Measurements from ENCODE around the gene KRTAP3-2. TPM values are rescaled to one million over a fixed set of nuclear protein-coding genes. Genes with fewer than 3 reads are reported as not detected.
A peak's percentile ranks its signal among the peaks of the same experiment; 100 is the strongest.

The KRTAP3-2 gene
- total RNA-seq, 1 experiment from 2014 or later: not detected

- no peak overlapping the region for H2AFZ ChIP-seq
- no peaks in the 10 kb centered on the region for H3K79me2 ChIP-seq (ENCODE audit: low read depth)
- intact Hi-C loops (cut with micrococcal nuclease; ENCODE audit: unreplicated experiment): no loop called here
- no peaks in the 10 kb centered on the region for H3K9me2 ChIP-seq (ENCODE audit: insufficient read depth)
- TF ChIP-seq EZH2 (IDR thresholded peaks at IDR 0.05; ENCODE audit: low read depth) (no peak), CTCF (conservative IDR thresholded peaks at IDR 0.05) (no peak)
- H3K27ac ChIP-seq: no peak overlapping the region
- no peak overlapping the region for H3K4me3 ChIP-seq
- H3F3A ChIP-seq (ENCODE audit: insufficient read depth, low read depth): no peaks in the 10 kb centered on the region; the same call in 1 of the 2 replicates
- BruUV-seq (replicated peaks): no TSS peak
- CTCF ChIA-PET: no interaction called here
- H3K36me3 ChIP-seq (ENCODE audit: low read depth): no peaks in the 10 kb centered on the region
- H3K27me3 ChIP-seq (ENCODE audit: insufficient read depth, low read depth): no peaks in the 10 kb centered on the region
- no peak overlapping the region for H3K4me2 ChIP-seq
- POLR2A ChIA-PET (ENCODE audit: unreplicated experiment): no interaction called here
- peaks cover 4% of the 10 kb centered on the region; the same call in 1 of the 2 replicates for H3K9me3 ChIP-seq (ENCODE audit: insufficient read depth, low read depth)
- no peak for DNase-seq
- no peaks in the 10 kb centered on the region for H4K20me1 ChIP-seq (ENCODE audit: insufficient read depth)
- peaks cover 11% of the 10 kb centered on the region for H3K4me1 ChIP-seq (replicated peaks; ENCODE audit: insufficient read depth)
These were observed 2.1 kb upstream of the KRTAP3-2 start for GRCh38 chr17:41001795-41002194.

GRCh38 chr17:40997361-40997760 is 2.3 kb downstream of the KRTAP3-2 start:
- no peak overlapping the region for H3K4me3 ChIP-seq
- no peaks in the 10 kb centered on the region for H4K20me1 ChIP-seq (ENCODE audit: insufficient read depth)
- no peaks in the 10 kb centered on the region for H3K36me3 ChIP-seq (ENCODE audit: low read depth)
- DNase-seq: no peak
- 0 out of 2 replicates have a peak overlapping the region, but pooled peaks have one; percentile 0 for H2AFZ ChIP-seq
- intact Hi-C loops (cut with micrococcal nuclease; ENCODE audit: unreplicated experiment): no loop called here
- H3K4me2 ChIP-seq: no peak overlapping the region
- no peak overlapping the region for H3K27ac ChIP-seq
- no peaks in the 10 kb centered on the region; the same call in 1 of the 2 replicates for H3F3A ChIP-seq (ENCODE audit: insufficient read depth, low read depth)
- CTCF ChIA-PET: no interaction called here
- peaks cover 1% of the 10 kb centered on the region for H3K4me1 ChIP-seq (replicated peaks; ENCODE audit: insufficient read depth)
- no peaks in the 10 kb centered on the region for H3K27me3 ChIP-seq (ENCODE audit: insufficient read depth, low read depth)
- POLR2A ChIA-PET (ENCODE audit: unreplicated experiment): no interaction called here
- BruUV-seq (replicated peaks): no TSS peak
- no peaks in the 10 kb centered on the region for H3K79me2 ChIP-seq (ENCODE audit: low read depth)
- H3K9me2 ChIP-seq (ENCODE audit: insufficient read depth): no peaks in the 10 kb centered on the region
- H3K9me3 ChIP-seq (ENCODE audit: insufficient read depth, low read depth): 0 out of 2 replicates have a peak, but pooled peaks cover 4% of the 10 kb centered on the region
- TF ChIP-seq EZH2 (IDR thresholded peaks at IDR 0.05; ENCODE audit: low read depth): no peak
- no peak for TF ChIP-seq CTCF (conservative IDR thresholded peaks at IDR 0.05)

- Histone ChIP-seq H3K36me3 (ENCODE audit: low read depth) (no peaks in the 10 kb centered on the region), H3K9me3 (ENCODE audit: insufficient read depth, low read depth) (0 out of 2 replicates have a peak, but pooled peaks cover 4% of the 10 kb centered on the region), H3K27ac (no peak overlapping the region), H3K4me3 (no peak overlapping the region), H4K20me1 (ENCODE audit: insufficient read depth) (no peaks in the 10 kb centered on the region), H3K9me2 (ENCODE audit: insufficient read depth) (no peaks in the 10 kb centered on the region), H3F3A (ENCODE audit: insufficient read depth, low read depth) (no peaks in the 10 kb centered on the region), H3K27me3 (ENCODE audit: insufficient read depth, low read depth) (no peaks in the 10 kb centered on the region), H3K79me2 (ENCODE audit: low read depth) (no peaks in the 10 kb centered on the region), H2AFZ (no peak overlapping the region), H3K4me1 (replicated peaks; ENCODE audit: insufficient read depth) (no peaks in the 10 kb centered on the region), H3K4me2 (no peak overlapping the region)
- no TSS peak for BruUV-seq (replicated peaks)
- CTCF ChIA-PET: no interaction called here
- intact Hi-C loops (cut with micrococcal nuclease; ENCODE audit: unreplicated experiment): no loop called here
- no peak for DNase-seq
- POLR2A ChIA-PET (ENCODE audit: unreplicated experiment): interaction anchor here (0.7 kb wide), 1 partner anchor 107 kb away, joined by 5 read pairs; no protein-coding TSS in a partner anchor
- no peak for TF ChIP-seq EZH2 (IDR thresholded peaks at IDR 0.05; ENCODE audit: low read depth)
- TF ChIP-seq CTCF (conservative IDR thresholded peaks at IDR 0.05): no peak
These were observed 2.9 kb downstream of the KRTAP3-2 start for GRCh38 chr17:40996829-40997228.
